ENCODE results near the gene CNIH2. TPM values are rescaled to one million over a fixed set of nuclear protein-coding genes. Genes with fewer than 3 reads are reported as not detected.

The CNIH2 gene
- total and polyA plus RNA-seq, 9 of the 15 experiments (the other 6 are each of a cell fraction or from before 2014, with no cell fraction given) = 0.26 to 0.89 (median 0.40) TPM; not detected in 4

- Histone ChIP-seq H3K36me3 (ENCODE audit: control insufficient read depth, insufficient read depth, low read length) (peaks cover 27% of the 10 kb centered on the region; the same call in 2 of the 3 replicates), H2AFZ (ENCODE audit: low read depth, low read length) (no peak overlapping the region), H3K4me1 (replicated peaks in 1 of 2; ENCODE audit: control insufficient read depth in 2 of 2, insufficient read depth in 2 of 2, low read length in 2 of 2) (peaks cover 2 to 46% of the 10 kb centered on the region in 2 experiments; a peak in 3 of 5 replicates), H3K4me2 (ENCODE audit: insufficient read depth, low read length) (no peak overlapping the region), H3K9ac (ENCODE audit: insufficient read depth in 1 of 2, low read depth in 2 of 2, low read length in 2 of 2) (no peak overlapping the region), H4K20me1 (replicated peaks; ENCODE audit: control insufficient read depth, insufficient read depth, low read length) (peaks cover 19% of the 10 kb centered on the region), H3K27ac (ENCODE audit: extremely low read depth, low read depth, low read length) (no peak overlapping the region), H3K9me3 (replicated peaks; ENCODE audit: control insufficient read depth, insufficient read depth, low read depth, low read length) (no peaks in the 10 kb centered on the region), H3K4me3 (no peak overlapping the region), H3K9me1 (ENCODE audit: control insufficient read depth, insufficient read depth, low read length) (peaks cover 4% of the 10 kb centered on the region), H3K79me2 (ENCODE audit: control insufficient read depth, insufficient read depth, low read length) (no peaks in the 10 kb centered on the region), H3K27me3 (ENCODE audit: control insufficient read depth in 2 of 2, insufficient read depth in 2 of 2, low read length in 2 of 2) (no peaks in the 10 kb centered on the region)
- WGBS (ENCODE audit: insufficient coverage, low coverage, missing lambda C conversion rate) = 63% methylated on average over 6 of the region's 14 CpGs
- intact Hi-C loops (cut with micrococcal nuclease) (no loop called here), in situ Hi-C loops (cut with MboI) (no loop called here)
- POLR2A ChIA-PET = interaction anchor here (0.6 to 3.7 kb wide), 7 partner anchors 8 to 62 kb away, joined by 3 to 21 read pairs (median 4); partner anchors contain the start of gene YIF1A
- TF ChIP-seq MEIS2 (IDR thresholded peaks at IDR 0.05; ENCODE audit: partially characterized antibody) (peak; percentile 5), MLX (CRISPR knock-in tag; conservative IDR thresholded peaks at IDR 0.05) (no peak), CLOCK (CRISPR knock-in tag; IDR thresholded peaks at IDR 0.05; ENCODE audit: borderline replicate concordance) (no peak), RFX1 (IDR thresholded peaks at IDR 0.05) (peak; percentile 32; the same call in 1 of the 2 replicates), POLR2G (IDR thresholded peaks at IDR 0.05; ENCODE audit: low read depth, low read length) (peak; percentile 65), PKNOX1 (IDR thresholded peaks at IDR 0.05) (peak; percentile 71), MXI1 (IDR thresholded peaks at IDR 0.05; ENCODE audit: low read depth, low read length) (no peak), L3MBTL2 (IDR thresholded peaks at IDR 0.05) (no peak)
- FAIRE-seq (no peak), ATAC-seq (no peak), DNase-seq (ENCODE audit: extremely low read depth in 1 of 4, low spot score in 3 of 4) (no peak)
- no TSS peak for BruUV-seq (replicated peaks)
- CTCF ChIA-PET (ENCODE audit: low intra/inter-chr PET ratio) = no interaction called here
These were observed 2.5 kb downstream of the CNIH2 start for GRCh38 chr11:66280428-66280827.

Data from K562 (cell line).